ENCODE measurements around the gene RALGDS. TPM values are rescaled to one million over a fixed set of nuclear protein-coding genes. Genes with fewer than 3 reads are reported as not detected.

RALGDS gene
- total RNA-seq, 1 donor from 2014 or later: 39.9 TPM

- no peak overlapping the region for H3K4me3 ChIP-seq (ENCODE audit: low read depth, low read length)
- DNase-seq (ENCODE audit: low read depth): no peak
- H3K27me3 ChIP-seq (ENCODE audit: control insufficient read depth, insufficient read depth, low read length): no peaks in the 10 kb centered on the region
- peaks cover 5% of the 10 kb centered on the region for H3K36me3 ChIP-seq (ENCODE audit: control insufficient read depth, insufficient read depth, low read length)
- TF ChIP-seq CTCF (IDR thresholded peaks at IDR 0.05; ENCODE audit: insufficient read depth, low read length, poor library complexity, severe bottlenecking): no peak
Measured at GRCh38 chr9:133101356-133102189, 19.5 kb downstream of the RALGDS start.

- peaks cover 4% of the 10 kb centered on the region for H3K36me3 ChIP-seq (ENCODE audit: control insufficient read depth, insufficient read depth, low read length)
- no peak for DNase-seq (ENCODE audit: low read depth)
- H3K4me3 ChIP-seq (ENCODE audit: low read depth, low read length): no peak overlapping the region
- no peaks in the 10 kb centered on the region for H3K27me3 ChIP-seq (ENCODE audit: control insufficient read depth, insufficient read depth, low read length)
- TF ChIP-seq CTCF (IDR thresholded peaks at IDR 0.05; ENCODE audit: insufficient read depth, low read length, poor library complexity, severe bottlenecking): no peak
Measured at GRCh38 chr9:133100506-133101355, 20.3 kb downstream of the RALGDS start.

- no peaks in the 10 kb centered on the region for H3K27me3 ChIP-seq (ENCODE audit: control insufficient read depth, insufficient read depth, low read length)
- H3K36me3 ChIP-seq (ENCODE audit: control insufficient read depth, insufficient read depth, low read length): peaks cover 4% of the 10 kb centered on the region
- DNase-seq (ENCODE audit: low read depth): no peak
- TF ChIP-seq CTCF (IDR thresholded peaks at IDR 0.05; ENCODE audit: insufficient read depth, low read length, poor library complexity, severe bottlenecking): no peak
- no peak overlapping the region for H3K4me3 ChIP-seq (ENCODE audit: low read depth, low read length)
Measured at GRCh38 chr9:133099726-133100505, 21.1 kb downstream of the RALGDS start.

GRCh38 chr9:133098871-133099270 lies 22.2 kb downstream of the RALGDS start:
- Histone ChIP-seq H3K27me3 (ENCODE audit: control insufficient read depth, insufficient read depth, low read length) (no peaks in the 10 kb centered on the region), H3K36me3 (ENCODE audit: control insufficient read depth, insufficient read depth, low read length) (peaks cover 4% of the 10 kb centered on the region), H3K4me3 (ENCODE audit: low read depth, low read length) (no peak overlapping the region)
- TF ChIP-seq CTCF (IDR thresholded peaks at IDR 0.05; ENCODE audit: insufficient read depth, low read length, poor library complexity, severe bottlenecking): no peak
- no peak for DNase-seq (ENCODE audit: low read depth)

- Histone ChIP-seq H3K4me3 (ENCODE audit: low read depth, low read length) (no peak overlapping the region), H3K27me3 (ENCODE audit: control insufficient read depth, insufficient read depth, low read length) (no peaks in the 10 kb centered on the region), H3K36me3 (ENCODE audit: control insufficient read depth, insufficient read depth, low read length) (peaks cover 4% of the 10 kb centered on the region)
- no peak for DNase-seq (ENCODE audit: low read depth)
- no peak for TF ChIP-seq CTCF (IDR thresholded peaks at IDR 0.05; ENCODE audit: insufficient read depth, low read length, poor library complexity, severe bottlenecking)
Measured at GRCh38 chr9:133098104-133098754, 22.8 kb downstream of the RALGDS start.
